Measurements from ENCODE around the gene KCNJ2. TPM values are rescaled to one million over a fixed set of nuclear protein-coding genes. Genes with fewer than 3 reads are reported as not detected.

The KCNJ2 gene
- total and polyA plus RNA-seq, 2 donors (not counting 1 experiment from before 2014, with no cell fraction given), result not detected

DNA sequence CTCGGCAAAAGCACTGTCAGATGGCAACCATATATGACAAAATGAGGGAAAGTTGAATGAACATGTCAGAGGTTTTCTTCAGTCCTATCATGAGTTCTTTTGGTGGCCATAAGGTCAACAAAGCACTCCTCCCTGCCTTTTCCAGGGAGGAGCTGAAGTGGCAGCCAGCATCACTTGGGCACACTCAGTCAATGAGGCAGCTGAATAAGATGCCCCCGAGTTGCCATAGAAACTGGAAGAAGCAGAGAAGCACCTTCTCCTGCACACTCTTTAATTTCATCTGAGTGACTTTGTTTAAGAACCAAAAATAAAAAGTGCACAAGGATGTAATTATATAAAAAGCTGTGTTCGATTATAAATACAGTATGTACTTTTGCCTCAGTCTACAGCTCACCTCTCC, 16.0 kb downstream of the KCNJ2 start:
- WGBS (ENCODE audit: insufficient coverage), result no CpG with 5 or more reads among the region's 3 CpGs
- no peak for DNase-seq
- intact Hi-C loops (cut with micrococcal nuclease), result no loop called here

DNA sequence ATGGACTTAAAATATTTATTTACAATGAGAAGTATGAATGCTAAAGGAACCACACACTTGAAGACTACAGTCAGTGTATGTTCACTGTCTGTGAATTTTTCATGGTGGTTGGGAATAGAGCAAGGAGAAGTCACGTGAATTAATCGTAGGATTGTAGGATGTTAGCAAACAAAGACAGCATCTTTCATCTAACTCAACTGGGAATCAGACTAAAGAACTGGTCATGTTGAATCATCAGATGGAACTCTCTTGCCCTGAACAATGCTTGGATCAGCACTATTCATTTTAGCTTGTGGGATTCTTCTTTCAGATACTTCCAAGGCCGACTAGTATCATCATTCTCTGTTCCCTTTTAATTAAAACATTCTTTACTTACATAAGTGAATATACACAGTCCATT, 18.1 kb downstream of the KCNJ2 start:
- no CpG with 5 or more reads among the region's 3 CpGs for WGBS (ENCODE audit: insufficient coverage)
- H3K4me1 ChIP-seq (ENCODE audit: control insufficient read depth in 2 of 2, insufficient read depth in 2 of 2, low read length in 2 of 2), result no peaks in the 10 kb centered on the region
- TF ChIP-seq EZH2 (IDR thresholded peaks at IDR 0.05; ENCODE audit: borderline replicate concordance, insufficient read depth, low read depth, low read length, poor library complexity, severe bottlenecking), result no peak
- H2AFZ ChIP-seq (ENCODE audit: insufficient read depth, low read depth, low read length, poor library complexity, severe bottlenecking), result no peak overlapping the region
- no peak overlapping the region for H3K27ac Mint-ChIP-seq
- ATAC-seq (ENCODE audit: low read depth) (no peak), DNase-seq (no peak)
- H3K27me3 Mint-ChIP-seq, result no peaks in the 10 kb centered on the region
- intact Hi-C loops (cut with micrococcal nuclease), result no loop called here
- no peaks in the 10 kb centered on the region for H3K9me3 ChIP-seq (ENCODE audit: control extremely low read depth in 1 of 3, control insufficient read depth in 2 of 3, insufficient read depth in 1 of 3, low read length in 2 of 3)
- H3K4me3 ChIP-seq (ENCODE audit: control extremely low read depth in 1 of 5, extremely low read depth in 1 of 5, insufficient read depth in 1 of 5, low read depth in 2 of 5, low read length in 4 of 5), result no peak overlapping the region
- H3K4me2 ChIP-seq (replicated peaks; ENCODE audit: low read depth, low read length, poor library complexity, severe bottlenecking), result no peak overlapping the region
- H3K79me2 ChIP-seq (ENCODE audit: control insufficient read depth, insufficient read depth, low read length), result no peaks in the 10 kb centered on the region
- no peak overlapping the region for H3K4me3 Mint-ChIP-seq
- H3K27ac ChIP-seq (ENCODE audit: low read length in 2 of 2), result no peak overlapping the region
- H3K4me1 Mint-ChIP-seq, result no peaks in the 10 kb centered on the region
- no peaks in the 10 kb centered on the region for H3K36me3 ChIP-seq (replicated peaks in 1 of 2; ENCODE audit: control extremely low read depth in 1 of 2, control insufficient read depth in 1 of 2, extremely low read depth in 1 of 2, insufficient read depth in 2 of 2, low read length in 1 of 2)
- H3K27me3 ChIP-seq (replicated peaks in 1 of 4; ENCODE audit: control extremely low read depth in 1 of 4, control insufficient read depth in 3 of 4, insufficient read depth in 4 of 4, low read length in 3 of 4), result no peaks in the 10 kb centered on the region
- H3K9ac ChIP-seq (ENCODE audit: low read length), result no peak overlapping the region
- ChIA-PET CTCF (no interaction called here), POLR2A (no interaction called here)
- no peaks in the 10 kb centered on the region for H4K20me1 ChIP-seq (ENCODE audit: control insufficient read depth, insufficient read depth, low read length, poor library complexity, severe bottlenecking)
- H3K9me3 Mint-ChIP-seq (ENCODE audit: insufficient read depth), result no peaks in the 10 kb centered on the region

More for the DNA sequence above, 16.0 kb downstream of the KCNJ2 start:
- no peaks in the 10 kb centered on the region for H3K4me1 Mint-ChIP-seq
- no peaks in the 10 kb centered on the region for H3K27me3 Mint-ChIP-seq
- H3K27me3 ChIP-seq (replicated peaks in 1 of 4; ENCODE audit: control extremely low read depth in 1 of 4, control insufficient read depth in 3 of 4, insufficient read depth in 4 of 4, low read length in 3 of 4), result no peaks in the 10 kb centered on the region
- no peak for ATAC-seq (ENCODE audit: low read depth)
- H3K27ac Mint-ChIP-seq, result no peak overlapping the region
- ChIA-PET POLR2A (no interaction called here), CTCF (no interaction called here)
- no peak overlapping the region for H2AFZ ChIP-seq (ENCODE audit: insufficient read depth, low read depth, low read length, poor library complexity, severe bottlenecking)
- TF ChIP-seq, protein P1, sequence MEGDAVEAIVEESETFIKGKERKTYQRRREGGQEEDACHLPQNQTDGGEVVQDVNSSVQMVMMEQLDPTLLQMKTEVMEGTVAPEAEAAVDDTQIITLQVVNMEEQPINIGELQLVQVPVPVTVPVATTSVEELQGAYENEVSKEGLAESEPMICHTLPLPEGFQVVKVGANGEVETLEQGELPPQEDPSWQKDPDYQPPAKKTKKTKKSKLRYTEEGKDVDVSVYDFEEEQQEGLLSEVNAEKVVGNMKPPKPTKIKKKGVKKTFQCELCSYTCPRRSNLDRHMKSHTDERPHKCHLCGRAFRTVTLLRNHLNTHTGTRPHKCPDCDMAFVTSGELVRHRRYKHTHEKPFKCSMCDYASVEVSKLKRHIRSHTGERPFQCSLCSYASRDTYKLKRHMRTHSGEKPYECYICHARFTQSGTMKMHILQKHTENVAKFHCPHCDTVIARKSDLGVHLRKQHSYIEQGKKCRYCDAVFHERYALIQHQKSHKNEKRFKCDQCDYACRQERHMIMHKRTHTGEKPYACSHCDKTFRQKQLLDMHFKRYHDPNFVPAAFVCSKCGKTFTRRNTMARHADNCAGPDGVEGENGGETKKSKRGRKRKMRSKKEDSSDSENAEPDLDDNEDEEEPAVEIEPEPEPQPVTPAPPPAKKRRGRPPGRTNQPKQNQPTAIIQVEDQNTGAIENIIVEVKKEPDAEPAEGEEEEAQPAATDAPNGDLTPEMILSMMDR (IDR thresholded peaks at IDR 0.05), result no peak
- TF ChIP-seq EZH2 (IDR thresholded peaks at IDR 0.05; ENCODE audit: borderline replicate concordance, insufficient read depth, low read depth, low read length, poor library complexity, severe bottlenecking), result no peak
- no peaks in the 10 kb centered on the region for H3K9me3 ChIP-seq (ENCODE audit: control extremely low read depth in 1 of 3, control insufficient read depth in 2 of 3, insufficient read depth in 1 of 3, low read length in 2 of 3)
- H4K20me1 ChIP-seq (ENCODE audit: control insufficient read depth, insufficient read depth, low read length, poor library complexity, severe bottlenecking), result no peaks in the 10 kb centered on the region
- no peaks in the 10 kb centered on the region for H3K4me1 ChIP-seq (ENCODE audit: control insufficient read depth in 2 of 2, insufficient read depth in 2 of 2, low read length in 2 of 2)
- H3K79me2 ChIP-seq (ENCODE audit: control insufficient read depth, insufficient read depth, low read length), result no peaks in the 10 kb centered on the region
- no peak overlapping the region for H3K4me3 Mint-ChIP-seq
- no peak overlapping the region for H3K4me3 ChIP-seq (ENCODE audit: control extremely low read depth in 1 of 5, extremely low read depth in 1 of 5, insufficient read depth in 1 of 5, low read depth in 2 of 5, low read length in 4 of 5)
- H3K36me3 ChIP-seq (replicated peaks in 1 of 2; ENCODE audit: control extremely low read depth in 1 of 2, control insufficient read depth in 1 of 2, extremely low read depth in 1 of 2, insufficient read depth in 2 of 2, low read length in 1 of 2), result no peaks in the 10 kb centered on the region
- no peak overlapping the region for H3K27ac ChIP-seq (ENCODE audit: low read length in 2 of 2)
- no peak overlapping the region for H3K4me2 ChIP-seq (replicated peaks; ENCODE audit: low read depth, low read length, poor library complexity, severe bottlenecking)
- H3K9ac ChIP-seq (ENCODE audit: low read length), result no peak overlapping the region
- no peaks in the 10 kb centered on the region for H3K9me3 Mint-ChIP-seq (ENCODE audit: insufficient read depth)
